Bronchial epithelial cell (primary cell): ENCODE results near the gene RAPGEF1. TPM values are rescaled to one million over a fixed set of nuclear protein-coding genes. Genes with fewer than 3 reads are reported as not detected.

Experiments used
- DNase-seq: peaks from one replicate; pipeline ENCODE4 v3.0.0-alpha.2; 2010; ENCODE audit warnings: low read depth
- FAIRE-seq: peaks from 2 replicates; lab custom pipeline; 2011; peaks lifted over from hg19 to GRCh38; lab: Jason Lieb, UNC
- H3K27me3 ChIP-seq: 2 replicates; pipeline ENCODE4 v1.5.1; 2011; ENCODE audit warnings: low read length; ENCODE audit not compliant: control insufficient read depth, insufficient read depth
- H3K36me3 ChIP-seq: 2 replicates; pipeline ENCODE4 v1.5.1; 2011; ENCODE audit warnings: low read length; ENCODE audit not compliant: control insufficient read depth, insufficient read depth
- H3K4me3 ChIP-seq: 2 replicates; pipeline ENCODE4 v1.5.1; 2011; ENCODE audit warnings: mild to moderate bottlenecking, low read depth, low read length, control low read depth
- total RNA-seq: library from RNA; depleted of rRNA; stranded (reverse); fragments of >200 nt; gene quantifications from 2 replicates; pipeline ENCODE4 v1.2.1, GENCODE V29; 2014
- TF ChIP-seq, protein P1 (sequence below): IDR thresholded peaks from 2 replicates; pipeline ENCODE4 v1.5.1; 2011; ENCODE audit warnings: mild to moderate bottlenecking, moderate library complexity, low read length, control low read depth, inconsistent platforms; ENCODE audit not compliant: insufficient read depth, severe bottlenecking

The RAPGEF1 gene
- total RNA-seq, 1 donor from 2014 or later, result 19.2 TPM

DNA sequence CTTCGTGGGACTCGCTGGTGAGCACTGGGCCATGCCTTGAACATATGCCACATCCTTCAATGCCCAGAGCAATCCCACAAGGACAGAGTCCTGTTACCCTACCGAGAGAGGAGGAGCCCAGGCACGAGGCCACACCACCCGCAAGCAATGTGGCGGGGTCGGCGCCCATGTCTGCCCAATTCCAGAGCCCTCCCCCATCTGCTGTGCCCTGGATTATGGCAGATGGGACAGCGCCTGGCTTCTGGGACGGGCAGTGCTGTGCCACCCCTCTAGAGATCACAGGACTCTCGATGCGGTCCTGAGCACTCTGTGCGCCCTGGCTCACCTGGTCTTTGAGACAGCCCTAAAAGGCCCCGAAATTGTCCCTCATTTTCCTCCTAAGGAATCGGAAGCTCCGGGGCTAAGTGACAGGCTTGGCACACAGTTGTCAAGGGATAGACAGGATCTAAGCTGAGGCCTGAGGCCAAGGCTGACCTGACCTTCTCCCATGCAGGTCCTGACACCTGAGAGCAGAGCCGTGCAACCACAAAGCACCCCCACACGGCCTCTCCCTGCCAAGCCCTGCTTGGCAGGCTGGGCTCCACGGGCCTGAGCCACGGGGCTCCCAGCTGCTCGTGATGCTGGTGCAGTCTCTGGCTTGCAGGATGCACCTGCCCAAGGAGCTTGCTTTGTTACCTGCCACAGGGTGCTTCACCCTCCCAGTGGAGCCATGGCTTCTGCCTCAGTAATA lies 145.8 kb downstream of the RAPGEF1 start:
- TF ChIP-seq, protein P1, sequence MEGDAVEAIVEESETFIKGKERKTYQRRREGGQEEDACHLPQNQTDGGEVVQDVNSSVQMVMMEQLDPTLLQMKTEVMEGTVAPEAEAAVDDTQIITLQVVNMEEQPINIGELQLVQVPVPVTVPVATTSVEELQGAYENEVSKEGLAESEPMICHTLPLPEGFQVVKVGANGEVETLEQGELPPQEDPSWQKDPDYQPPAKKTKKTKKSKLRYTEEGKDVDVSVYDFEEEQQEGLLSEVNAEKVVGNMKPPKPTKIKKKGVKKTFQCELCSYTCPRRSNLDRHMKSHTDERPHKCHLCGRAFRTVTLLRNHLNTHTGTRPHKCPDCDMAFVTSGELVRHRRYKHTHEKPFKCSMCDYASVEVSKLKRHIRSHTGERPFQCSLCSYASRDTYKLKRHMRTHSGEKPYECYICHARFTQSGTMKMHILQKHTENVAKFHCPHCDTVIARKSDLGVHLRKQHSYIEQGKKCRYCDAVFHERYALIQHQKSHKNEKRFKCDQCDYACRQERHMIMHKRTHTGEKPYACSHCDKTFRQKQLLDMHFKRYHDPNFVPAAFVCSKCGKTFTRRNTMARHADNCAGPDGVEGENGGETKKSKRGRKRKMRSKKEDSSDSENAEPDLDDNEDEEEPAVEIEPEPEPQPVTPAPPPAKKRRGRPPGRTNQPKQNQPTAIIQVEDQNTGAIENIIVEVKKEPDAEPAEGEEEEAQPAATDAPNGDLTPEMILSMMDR, result no peak
- no peak overlapping the region for H3K4me3 ChIP-seq
- FAIRE-seq, result peak; percentile 79
- no peaks in the 10 kb centered on the region for H3K27me3 ChIP-seq
- H3K36me3 ChIP-seq, result peaks cover 15% of the 10 kb centered on the region
- DNase-seq, result no peak

- TF ChIP-seq, protein P1, result no peak
- peaks cover 18% of the 10 kb centered on the region for H3K36me3 ChIP-seq
- no peak overlapping the region for H3K4me3 ChIP-seq
- FAIRE-seq (no peak), DNase-seq (no peak)
- no peaks in the 10 kb centered on the region for H3K27me3 ChIP-seq
These were observed 146.6 kb downstream of the RAPGEF1 start for GRCh38 chr9:131593091-131593820.

GRCh38 chr9:131591845-131592208 lies 148.0 kb downstream of the RAPGEF1 start:
- Histone ChIP-seq H3K27me3 (no peaks in the 10 kb centered on the region), H3K36me3 (peaks cover 20% of the 10 kb centered on the region), H3K4me3 (no peak overlapping the region)
- no peak for DNase-seq
- no peak for FAIRE-seq
- TF ChIP-seq, protein P1, result no peak

DNA sequence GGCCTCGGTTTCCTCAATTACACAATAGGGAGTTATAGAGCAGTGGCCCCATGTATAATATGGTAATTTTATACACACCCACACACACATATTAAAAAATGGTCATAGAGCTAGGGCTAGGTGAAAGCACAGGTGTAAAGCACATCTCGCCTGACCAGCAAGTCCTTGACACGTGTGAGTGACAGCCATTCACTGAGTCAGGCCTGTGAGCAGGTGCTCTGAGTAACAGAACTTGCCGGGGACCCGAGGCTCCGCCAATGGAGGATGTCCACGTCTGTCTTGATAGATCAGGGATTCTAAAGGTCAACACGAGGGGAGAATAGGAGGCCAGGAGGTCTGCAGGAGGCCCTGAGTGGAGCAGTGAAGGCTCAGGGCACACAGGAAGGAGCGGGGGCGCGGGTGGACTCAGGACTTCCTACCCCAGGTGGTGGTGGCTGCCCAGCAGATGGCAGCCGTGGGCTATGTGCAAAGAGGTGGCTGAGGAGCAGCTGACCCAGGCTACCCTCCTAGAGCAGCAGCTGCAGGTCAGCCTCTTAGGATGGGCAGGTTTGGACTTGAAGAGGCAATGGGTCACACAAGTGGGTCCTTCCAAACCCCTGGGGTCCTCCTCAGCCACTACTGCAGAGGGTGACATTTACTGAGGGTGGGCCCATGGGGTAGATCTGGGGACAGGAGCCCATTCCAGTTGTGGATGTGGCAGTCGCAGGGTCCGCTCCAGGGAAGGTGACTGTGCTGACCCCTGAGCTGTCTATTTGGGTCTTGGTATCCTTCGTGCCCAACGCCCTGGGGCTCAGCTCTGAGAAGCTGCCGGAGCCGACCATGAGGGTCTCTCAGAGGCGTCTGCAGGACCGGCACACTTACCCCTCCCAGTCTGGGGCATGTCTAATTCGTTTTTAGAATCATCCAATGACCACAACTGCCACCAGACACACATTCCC lies 148.7 kb downstream of the RAPGEF1 start:
- no peaks in the 10 kb centered on the region for H3K27me3 ChIP-seq
- FAIRE-seq, result no peak
- no peak overlapping the region for H3K4me3 ChIP-seq
- peak; percentile 64 for DNase-seq
- H3K36me3 ChIP-seq, result peaks cover 20% of the 10 kb centered on the region
- TF ChIP-seq, protein P1, result peak; percentile 95

DNA sequence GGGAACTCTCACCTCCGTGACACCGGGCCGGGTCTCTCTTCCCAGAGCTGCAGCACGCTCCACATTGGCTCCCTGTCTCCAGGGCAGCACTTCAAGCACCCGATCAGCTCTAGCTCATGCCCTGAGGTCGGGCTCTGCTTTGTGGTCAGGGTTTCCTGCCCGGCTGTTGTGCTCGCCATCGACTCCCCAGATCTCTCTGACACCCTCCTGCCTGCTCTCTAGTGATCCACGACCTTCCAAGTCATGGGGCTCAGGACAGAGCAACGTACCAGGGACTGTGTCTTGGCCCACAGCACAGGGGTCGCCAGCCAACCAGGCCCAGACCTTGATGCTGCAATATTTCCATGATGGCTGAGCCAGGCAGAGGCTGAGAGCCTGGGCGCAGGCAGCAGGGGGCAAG lies 149.4 kb downstream of the RAPGEF1 start:
- no peak overlapping the region for H3K4me3 ChIP-seq
- no peak for FAIRE-seq
- H3K27me3 ChIP-seq, result no peaks in the 10 kb centered on the region
- TF ChIP-seq, protein P1, result no peak
- DNase-seq, result no peak
- H3K36me3 ChIP-seq, result peaks cover 18% of the 10 kb centered on the region
